SHP77 (cell line): ENCODE data around the gene MEI1.

ENCODE experiments used
- DNase-seq, 2 experiments: peaks; one replicate each; lab custom pipeline; 2025; lab: John Stamatoyannopoulos, UW

The MEI1 gene

GRCh38 chr22:41745968-41746367, 46.7 kb downstream of the MEI1 start:
- DNase-seq, result no peak

- DNase-seq, result peak; percentile 56
Measured at GRCh38 chr22:41746567-41747400, 47.5 kb downstream of the MEI1 start.

GRCh38 chr22:41752011-41752970, 53.0 kb downstream of the MEI1 start:
- DNase-seq, result no peak

GRCh38 chr22:41753984-41754383, 54.7 kb downstream of the MEI1 start:
- DNase-seq, result no peak

DNA sequence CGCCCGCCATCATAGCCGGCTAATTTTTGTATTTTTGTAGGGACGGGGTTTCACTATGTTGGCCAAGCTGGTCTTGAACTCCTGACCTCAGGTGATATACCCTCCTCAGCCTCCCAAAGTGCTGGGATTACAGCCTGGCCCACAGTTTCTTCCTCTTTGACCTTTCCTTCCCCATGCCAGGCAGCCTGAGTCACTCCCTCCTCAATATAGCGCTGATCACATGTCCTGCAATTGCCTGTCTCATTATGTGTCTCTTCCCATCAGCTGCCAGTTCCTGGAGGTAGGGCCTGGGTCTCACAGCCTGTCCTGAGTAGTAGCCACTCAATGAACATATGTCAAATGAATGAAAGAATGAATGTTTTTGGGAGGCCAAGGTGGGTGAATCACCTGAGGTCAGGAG, 58.2 kb downstream of the MEI1 start:
- DNase-seq, result no peak

DNA sequence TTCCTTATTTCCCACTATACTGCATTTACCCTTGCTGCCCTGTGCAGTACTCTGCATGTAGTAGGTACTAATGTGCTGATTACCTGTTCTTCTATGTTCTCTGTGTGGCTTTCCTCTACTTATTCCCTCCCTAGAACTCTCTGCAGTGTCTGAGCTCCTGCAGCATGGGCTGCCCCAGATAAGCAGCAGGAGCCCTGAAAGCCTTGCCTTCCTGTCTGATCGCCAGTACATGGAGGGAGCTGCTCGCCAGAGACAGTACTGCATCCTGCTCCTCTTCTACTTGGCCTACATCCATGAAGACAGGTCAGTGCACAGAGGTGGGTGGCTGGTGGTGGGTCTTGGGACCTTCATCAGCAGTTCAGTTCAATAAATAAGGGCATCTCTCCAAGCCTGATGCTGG, 58.9 kb downstream of the MEI1 start:
- DNase-seq, result no peak

DNA sequence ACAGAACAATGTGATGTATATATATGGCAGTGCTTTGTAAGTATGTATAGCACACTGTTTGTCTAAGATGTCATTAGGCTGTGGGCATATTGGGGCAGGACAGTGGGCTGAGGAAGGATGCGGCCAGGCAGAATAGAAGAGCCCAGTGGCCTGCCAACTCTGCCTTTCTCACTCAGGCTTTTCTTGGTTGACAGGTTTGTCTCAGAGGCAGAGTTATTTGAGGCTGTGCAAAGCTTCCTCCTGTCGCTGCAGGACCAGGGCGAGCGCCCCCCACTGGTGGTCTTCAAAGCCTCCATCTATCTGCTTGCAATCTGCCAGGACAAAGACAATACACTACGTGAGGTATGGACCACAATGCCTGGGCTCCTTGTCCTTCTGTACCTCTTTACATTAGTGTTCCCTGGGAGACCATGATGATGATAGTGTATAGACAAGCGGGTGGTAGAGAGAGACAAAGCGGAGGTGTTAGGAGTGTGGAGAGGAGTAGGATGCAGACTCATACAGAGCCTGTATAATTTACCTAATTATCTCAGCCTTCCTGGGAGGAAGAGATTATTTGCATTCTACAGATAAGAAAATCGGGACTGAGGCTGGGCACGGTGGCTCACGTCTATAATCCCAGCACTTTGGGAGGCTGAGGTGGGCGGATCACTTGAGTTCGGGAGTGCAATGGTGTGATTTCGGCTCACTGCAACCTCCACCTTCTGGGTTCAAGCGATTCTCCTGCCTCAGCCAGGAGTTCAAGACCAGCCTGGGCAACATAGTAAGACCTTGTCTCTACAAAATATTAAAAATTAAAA, 63.9 kb downstream of the MEI1 start:
- DNase-seq, result peak; percentile 10 to 34

GRCh38 chr22:41766476-41766875, 67.2 kb downstream of the MEI1 start:
- DNase-seq, result no peak

DNA sequence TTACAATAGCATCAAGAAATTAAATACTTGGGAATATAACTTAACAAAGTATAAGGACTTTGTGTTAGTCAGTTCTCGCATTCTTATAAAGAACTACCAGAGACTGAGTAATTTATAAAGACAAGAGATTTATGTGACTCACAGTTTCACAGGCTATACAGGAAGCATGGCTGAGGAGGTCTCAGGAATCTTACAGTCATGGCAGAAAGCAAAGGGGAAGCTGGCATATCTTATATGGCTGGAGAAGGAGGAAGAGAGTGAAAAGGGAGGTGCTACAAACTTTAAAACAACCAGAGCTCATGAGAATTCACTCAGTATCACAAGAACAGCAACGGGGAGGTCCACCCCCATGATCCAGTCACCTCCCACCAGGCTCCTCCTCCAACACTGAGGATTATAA, 69.1 kb downstream of the MEI1 start:
- DNase-seq, result no peak

- no peak for DNase-seq
Measured at GRCh38 chr22:41770715-41771468, 71.6 kb downstream of the MEI1 start.

DNA sequence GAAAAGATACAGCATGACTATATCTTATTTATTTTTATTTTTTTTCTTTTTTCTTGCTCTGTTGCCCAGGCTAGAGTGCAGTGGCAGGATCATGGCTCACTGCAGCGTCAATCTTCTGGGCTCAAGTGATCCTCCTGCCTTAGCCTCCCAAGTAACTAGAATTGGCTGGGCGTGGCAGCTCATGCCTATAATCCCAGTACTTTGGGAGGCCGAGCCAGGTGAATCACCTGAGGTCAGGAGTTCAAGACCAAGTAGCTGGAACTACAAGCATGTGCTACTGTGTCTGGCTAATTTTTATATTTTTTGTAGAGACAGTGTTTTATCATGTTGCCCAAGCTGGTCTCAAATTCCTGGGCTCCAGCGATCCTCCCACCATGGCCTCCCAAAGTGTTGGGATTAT, 72.9 kb downstream of the MEI1 start:
- DNase-seq, result no peak

- no peak for DNase-seq
Measured at GRCh38 chr22:41772645-41773044, 73.3 kb downstream of the MEI1 start.

DNA sequence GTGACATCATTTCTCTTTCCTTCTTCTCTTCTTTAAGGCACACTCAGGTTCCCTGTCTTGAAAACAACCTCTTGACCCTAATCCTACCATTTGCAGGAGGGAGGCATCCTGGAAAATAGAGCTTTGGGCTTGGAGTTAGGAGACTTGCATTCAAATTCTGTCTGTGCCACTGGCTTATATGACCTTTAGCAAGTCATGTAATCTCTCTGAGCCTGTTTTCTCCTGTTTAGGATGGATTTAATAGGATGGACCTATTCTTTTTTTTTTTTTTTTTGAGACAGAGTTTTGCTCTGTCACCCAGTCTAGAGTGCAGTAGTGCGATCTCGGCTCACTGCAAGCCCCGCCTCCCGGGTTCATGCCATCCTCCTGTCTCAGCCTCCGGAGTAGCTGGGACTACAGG, 76.0 kb downstream of the MEI1 start:
- no peak for DNase-seq

DNA sequence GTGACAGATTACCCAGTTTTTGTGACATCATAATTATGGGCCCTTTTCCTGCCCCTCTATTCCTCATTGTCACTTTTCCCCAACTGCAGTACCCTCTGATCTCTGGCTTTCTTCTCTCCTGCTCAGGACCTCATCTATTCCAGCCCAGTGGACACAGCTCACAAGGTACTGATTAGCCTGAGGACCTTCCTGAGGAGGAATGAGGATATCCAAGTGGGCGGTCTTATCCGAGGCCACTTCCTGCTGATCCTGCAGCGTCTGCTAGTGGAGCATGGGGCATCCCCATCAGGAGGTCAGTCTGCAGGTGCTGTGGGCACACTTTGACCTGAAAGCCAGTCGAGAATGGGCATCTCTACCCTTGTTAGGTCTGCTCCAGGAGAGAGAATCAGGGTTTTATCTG, 76.7 kb downstream of the MEI1 start:
- no peak for DNase-seq

DNA sequence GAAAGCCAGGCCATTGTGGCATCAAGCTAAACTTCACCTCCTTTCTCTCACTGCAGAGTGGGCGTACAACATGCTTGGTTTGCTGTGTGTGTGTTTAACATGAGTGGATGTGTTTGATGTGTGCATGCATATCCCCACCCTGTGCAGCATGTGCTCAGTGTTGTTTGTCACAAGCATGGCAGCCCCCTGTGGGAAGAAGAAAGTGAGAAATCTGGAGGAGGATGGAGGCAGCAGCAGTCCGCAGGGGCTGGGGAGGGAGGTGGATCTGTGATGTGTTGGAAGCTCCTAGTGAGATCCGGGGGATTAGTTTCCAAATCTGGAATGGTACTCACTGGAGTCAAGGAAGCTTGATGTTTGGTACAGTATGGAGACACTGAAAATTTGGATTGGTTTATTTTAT, 77.1 kb downstream of the MEI1 start:
- no peak for DNase-seq

DNA sequence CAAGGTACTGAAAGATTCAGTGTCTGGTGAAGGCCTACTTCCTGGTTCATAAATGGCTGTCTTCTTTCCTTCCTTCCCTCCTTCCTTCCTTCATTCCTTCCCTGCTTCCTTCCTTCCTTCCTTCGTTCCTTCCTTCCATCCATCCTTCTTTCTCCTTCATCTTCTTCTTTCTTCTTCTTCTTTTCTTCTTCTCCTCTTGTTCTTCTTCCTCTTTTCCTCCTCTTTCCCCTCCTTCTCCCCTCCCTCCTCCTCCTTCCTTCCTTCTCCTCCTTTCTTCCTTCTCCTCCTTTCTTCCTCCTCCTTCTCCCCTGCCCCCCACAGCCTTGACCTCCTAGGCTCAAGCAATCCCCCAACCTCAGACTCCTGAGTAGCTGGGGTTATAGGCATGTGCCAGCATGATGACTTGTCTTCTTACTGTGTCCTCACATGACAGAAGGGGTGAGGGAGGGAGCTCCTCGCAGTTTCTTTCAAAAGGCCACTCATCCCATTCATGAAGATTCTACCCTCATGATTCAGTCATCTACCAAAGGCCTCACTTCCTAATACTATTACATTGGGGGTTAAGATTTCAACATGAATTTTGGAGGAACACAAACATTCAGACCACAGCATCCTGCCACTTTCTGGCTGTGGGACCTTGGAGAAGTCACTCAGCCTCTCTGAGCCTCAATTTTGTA, 78.6 kb downstream of the MEI1 start:
- no peak for DNase-seq

DNA sequence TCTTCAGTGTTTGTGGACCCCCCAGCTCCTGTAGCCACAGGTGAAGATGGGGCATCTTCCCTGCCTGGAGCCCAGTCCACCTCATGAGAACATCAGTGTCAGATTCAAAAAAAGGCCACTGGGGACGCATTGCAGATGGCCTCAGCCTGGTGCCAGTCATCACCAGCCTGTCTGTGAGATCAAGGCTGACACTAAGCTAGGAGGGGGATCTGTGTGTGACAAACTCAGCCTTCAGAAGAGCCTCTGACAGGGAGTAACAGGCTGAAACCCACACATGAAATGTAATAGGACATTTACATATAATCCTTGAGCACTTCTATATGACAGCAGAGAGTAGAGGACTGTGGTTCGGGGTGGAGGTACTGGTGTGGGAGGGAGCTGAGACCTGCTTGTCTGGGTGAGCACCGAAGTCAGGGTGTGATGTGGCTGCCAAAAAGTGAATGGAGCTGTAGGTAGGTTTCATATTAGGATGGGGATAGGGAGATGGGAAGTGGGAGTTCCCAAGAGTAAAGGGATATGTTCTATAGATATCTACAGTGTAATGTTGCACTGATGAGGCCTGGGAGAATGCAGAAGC, 80.7 kb downstream of the MEI1 start:
- no peak for DNase-seq

DNA sequence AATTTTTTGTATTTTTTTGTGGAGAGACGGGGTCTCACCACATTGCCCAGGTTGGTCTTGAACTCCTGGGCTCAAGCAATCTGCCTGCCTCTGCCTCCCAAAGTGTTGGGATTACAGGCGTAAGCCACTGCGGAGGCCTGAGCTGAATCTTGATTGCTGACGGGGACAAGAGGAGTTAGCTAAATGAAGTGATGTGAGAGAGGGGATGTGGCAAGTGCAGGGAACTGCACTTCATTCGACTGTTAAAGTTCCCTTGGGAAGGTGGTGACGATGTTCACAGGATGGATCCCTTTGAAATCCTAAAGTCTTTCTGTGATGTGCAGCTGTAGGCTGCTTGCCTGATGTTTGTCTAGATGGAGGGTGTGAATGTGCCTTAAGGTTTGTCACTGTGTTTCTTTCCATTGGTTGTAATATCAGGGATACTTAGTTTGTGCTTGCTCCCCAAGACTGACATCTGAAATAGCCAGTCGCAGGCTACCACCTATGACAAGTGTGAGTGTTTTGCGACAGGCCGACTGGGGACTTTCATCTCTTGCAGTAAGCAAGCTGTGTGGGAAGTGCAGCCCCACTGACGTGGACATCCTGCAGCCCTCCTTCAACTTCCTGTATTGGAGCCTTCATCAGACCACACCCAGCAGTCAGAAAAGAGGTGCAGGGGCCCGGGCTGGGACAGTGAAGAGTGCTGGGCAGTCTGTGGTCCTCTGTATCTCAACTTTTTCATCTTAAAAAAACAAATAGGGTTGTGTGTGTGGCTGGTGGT, 81.6 kb downstream of the MEI1 start:
- no peak for DNase-seq

- no peak for DNase-seq
Measured at GRCh38 chr22:41781507-41781906, 82.2 kb downstream of the MEI1 start.

- no peak for DNase-seq
Measured at GRCh38 chr22:41782316-41782715, 83.0 kb downstream of the MEI1 start.
